ENCODE measurements around the gene HDAC1.
A peak's percentile ranks its signal among the peaks of the same experiment; 100 is the strongest.
"Not testable (repeated sequence)": the region's sequence is repeated elsewhere in the genome, so short reads cannot be mapped to it uniquely, and the experiment has no call there.

The HDAC1 gene

GRCh38 chr1:32291708-32292538, at the start of gene HDAC1:
TSS of gene HDAC1 (plus strand) at chr1:32292083. CDS start at chr1:32292170, 87 bp downstream.
- peak; percentile 93 to 96 for DNase-seq

- no peak for DNase-seq
These were observed 49.5 kb upstream of the HDAC1 start for GRCh38 chr1:32242341-32242851.

DNA sequence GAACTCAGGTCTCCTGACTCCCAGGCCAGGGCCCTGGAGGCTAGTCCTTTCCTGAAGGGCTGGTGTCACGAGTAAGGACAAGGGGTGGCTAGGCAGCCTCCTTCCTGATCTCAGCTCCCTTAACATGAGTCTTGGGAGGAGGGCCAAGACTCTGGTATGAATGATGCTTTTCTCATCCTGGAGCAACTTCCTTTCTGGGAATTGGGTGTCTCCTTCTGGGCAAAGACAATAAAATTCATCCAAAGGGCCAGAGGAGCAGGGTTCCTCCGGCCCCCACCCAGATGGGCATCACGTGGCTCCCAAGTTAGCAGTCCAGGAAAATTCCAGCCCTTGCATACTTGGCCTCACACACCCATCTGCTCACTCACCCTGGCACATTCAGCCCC, 45.0 kb upstream of the HDAC1 start, which contains the start of gene FAM167B:
FAM167B (plus strand) TSS at position 335 of the 386 bp plus-strand sequence. CDS start 200 bp downstream, outside the sequence.
- no peak for DNase-seq

DNA sequence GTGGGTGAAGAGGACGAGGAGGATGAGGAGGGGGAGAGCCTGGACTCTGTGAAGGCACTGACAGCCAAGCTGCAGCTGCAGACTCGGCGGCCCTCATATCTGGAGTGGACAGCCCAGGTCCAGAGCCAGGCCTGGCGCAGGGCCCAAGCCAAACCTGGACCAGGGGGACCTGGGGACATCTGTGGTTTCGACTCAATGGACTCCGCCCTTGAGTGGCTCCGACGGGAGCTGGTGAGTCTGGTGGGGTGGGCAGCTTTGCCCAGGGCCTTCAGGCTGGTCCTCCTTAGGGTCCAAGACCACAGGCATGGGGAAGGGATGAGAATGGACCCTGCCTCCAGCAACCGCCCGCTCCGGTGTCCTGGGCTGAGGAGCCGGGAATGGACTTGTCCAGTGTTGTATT, 44.4 kb upstream of the HDAC1 start:
- no peak for DNase-seq

DNA sequence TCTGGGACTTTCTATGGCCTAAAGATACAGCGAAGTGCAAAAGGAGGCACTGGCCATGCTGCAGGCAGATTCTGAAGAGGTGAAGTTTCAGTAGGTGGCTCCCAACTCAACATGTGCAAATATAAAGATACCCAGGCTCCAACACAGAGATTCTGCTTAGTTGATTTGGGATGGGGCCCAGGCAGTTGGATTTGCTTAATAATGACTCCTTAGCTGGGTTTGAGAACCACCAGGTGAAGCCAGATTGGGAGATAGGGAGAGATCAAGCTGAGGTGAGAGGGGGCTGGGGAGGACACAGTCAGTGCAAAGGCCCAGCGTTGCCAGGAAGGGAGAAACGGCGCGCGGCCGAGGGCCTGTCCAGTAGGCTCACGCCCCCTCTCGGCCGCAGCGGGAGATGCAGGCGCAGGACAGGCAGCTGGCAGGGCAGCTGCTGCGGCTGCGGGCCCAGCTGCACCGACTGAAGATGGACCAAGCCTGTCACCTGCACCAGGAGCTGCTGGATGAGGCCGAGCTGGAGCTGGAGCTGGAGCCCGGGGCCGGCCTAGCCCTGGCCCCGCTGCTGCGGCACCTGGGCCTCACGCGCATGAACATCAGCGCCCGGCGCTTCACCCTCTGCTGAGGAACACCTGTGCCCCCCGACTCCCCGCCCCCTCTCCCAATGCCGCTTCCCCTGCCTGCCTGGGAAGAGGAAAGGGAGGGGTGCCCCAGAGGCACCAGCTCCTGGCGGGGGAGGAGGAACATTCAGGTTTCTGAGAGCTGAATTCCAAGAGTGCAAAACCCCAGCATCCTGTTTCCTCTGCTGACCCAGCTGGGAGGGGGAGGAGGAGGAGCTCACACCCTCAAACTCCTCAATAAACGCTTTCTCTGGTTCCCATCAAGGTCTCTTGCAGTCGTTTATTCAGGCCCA, 43.6 kb upstream of the HDAC1 start:
- DNase-seq = peak; percentile 66 to 74

- DNase-seq = peak; percentile 79 to 81
These were observed 41.9 kb upstream of the HDAC1 start for GRCh38 chr1:32249831-32250525.

DNA sequence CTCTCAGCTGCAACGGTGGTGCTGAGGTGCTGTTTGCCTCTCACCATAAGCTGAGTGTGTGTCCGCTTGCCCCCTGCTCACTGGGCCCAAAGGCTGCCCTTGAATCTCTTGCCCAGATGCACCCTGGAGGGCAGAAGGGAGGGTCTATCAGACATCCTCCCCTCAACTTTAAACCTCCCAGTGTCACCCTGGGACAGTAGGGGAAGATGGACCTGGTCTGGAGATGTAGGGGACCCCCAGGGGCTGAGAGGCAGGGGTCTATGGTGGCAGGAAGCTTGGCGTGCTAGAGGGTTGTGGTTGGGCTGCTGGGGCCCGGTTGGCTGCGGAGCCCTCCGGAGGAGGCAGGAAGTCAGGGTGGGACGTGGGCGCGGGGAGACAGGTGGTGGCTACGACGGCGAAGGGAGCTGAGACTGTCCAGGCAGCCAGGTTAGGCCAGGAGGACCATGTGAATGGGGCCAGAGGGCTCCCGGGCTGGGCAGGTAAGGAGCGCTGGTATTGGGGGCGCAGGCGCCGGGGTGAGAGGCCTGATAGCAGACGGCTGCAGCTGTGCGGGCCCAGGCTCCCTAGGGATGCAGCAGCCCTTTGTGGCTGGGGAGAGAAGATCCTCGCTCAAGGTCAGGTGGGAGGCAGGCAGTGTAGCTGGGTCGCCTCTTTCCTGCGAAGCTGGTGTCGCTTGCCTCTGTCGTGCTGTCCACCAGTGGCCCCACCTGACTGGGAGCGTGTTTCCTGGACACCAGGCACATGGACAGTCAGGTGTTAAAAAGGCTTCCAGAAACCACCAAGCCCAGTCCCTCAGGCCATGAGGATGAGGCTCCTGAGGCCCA, 40.8 kb upstream of the HDAC1 start, which contains the start of gene LCK:
LCK (plus strand) TSS at position 373 of the 824 bp plus-strand sequence. CDS start 23,065 bp downstream, outside the sequence.
- DNase-seq = peak; percentile 57 to 67

GRCh38 chr1:32255072-32256071, 36.5 kb upstream of the HDAC1 start:
- no peak for DNase-seq

GRCh38 chr1:32256473-32257226, 35.2 kb upstream of the HDAC1 start:
- no peak for DNase-seq

GRCh38 chr1:32257227-32257508, 34.7 kb upstream of the HDAC1 start:
- no peak for DNase-seq

GRCh38 chr1:32263236-32263593, 28.7 kb upstream of the HDAC1 start:
- not testable (repeated sequence) for DNase-seq

GRCh38 chr1:32263744-32264143, 28.1 kb upstream of the HDAC1 start:
- no peak for DNase-seq

DNA sequence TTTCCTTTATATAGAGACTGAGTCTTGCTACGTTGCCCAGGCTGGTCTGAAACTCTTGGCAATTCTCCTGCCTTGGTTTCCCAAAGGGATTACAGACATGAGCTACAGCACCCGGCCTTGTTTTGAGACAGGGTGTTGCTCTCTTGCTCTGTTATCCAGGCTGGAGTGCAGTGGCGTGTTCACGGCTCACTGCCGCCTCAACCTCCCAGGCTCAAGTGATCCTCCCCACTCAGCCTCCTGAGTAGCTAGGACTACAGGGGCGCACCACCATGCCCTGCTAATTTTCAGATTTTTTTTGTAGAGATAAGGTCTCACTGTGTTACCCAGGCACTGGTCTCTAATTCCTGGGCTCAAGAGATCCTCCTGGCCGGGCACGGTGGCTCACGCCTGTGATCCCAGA, 26.0 kb upstream of the HDAC1 start:
- no peak for DNase-seq

GRCh38 chr1:32266921-32267591, 24.8 kb upstream of the HDAC1 start:
- DNase-seq = no peak

GRCh38 chr1:32269744-32270143, 22.1 kb upstream of the HDAC1 start:
- DNase-seq = no peak

DNA sequence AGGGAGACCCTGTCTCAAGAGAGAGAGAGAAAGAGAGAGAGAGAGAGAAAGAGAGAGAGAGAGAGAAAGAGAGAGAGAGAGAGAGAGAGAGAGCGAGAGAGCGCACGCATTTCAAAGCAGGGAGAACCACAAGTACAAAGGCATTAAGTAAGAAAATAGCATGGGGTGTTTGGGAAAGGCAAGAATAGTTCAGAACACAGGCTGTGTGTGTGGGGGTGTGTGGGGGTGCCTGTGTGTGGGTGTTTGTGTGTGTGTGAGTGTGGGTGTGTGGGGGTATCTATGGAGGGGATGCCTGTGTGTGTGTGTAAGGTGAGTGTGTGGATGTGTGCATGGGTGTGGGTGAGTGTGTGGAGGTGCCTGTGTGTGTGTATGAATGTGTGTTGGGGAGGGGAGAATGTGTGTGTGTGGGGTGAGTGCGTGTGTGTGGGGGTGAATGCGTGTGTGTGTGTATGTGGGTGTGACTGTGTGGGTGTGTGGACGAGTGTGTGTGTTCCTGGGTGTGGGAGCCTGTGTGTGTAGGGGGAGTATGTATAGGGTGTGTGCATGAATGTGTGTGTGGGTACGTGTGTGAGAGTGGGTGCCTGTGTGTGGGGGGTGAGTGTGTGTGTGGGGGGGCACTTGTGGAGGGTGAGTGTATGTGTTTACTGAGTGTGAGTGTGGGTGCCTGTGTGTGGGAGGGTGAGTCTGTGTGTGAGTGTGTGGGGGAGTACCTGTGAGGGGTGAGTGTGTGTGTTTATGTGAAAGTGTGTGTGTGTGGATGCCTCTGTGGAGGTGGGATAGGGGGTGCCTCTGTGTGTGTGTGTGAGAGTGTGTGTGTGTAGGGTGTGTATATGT, 19.1 kb upstream of the HDAC1 start:
- peak; percentile 48 to 60 for DNase-seq

- DNase-seq = peak; percentile 88 to 92
These were observed 18.3 kb upstream of the HDAC1 start for GRCh38 chr1:32273391-32274208.

Measured in activated CD4-positive, alpha-beta T cell treated with anti-CD3 and anti-CD28 coated beads for 4 hours (primary cell).